DMS53 treated with DMSO at 0.1 percent for 48 hours (cell line): ENCODE measurements around the gene PLB1.

ENCODE experiments used
- DNase-seq: peaks from one replicate; lab custom pipeline; 2025; ENCODE audit not compliant: unreplicated experiment; lab: John Stamatoyannopoulos, UW

PLB1 gene

GRCh38 chr2:28495551-28496250 lies at the start of gene PLB1:
TSS of gene PLB1 (plus strand) at chr2:28496060. CDS start at chr2:28496115, 55 bp downstream.
- no peak for DNase-seq

GRCh38 chr2:28446531-28446930 lies 49.3 kb upstream of the PLB1 start:
- no peak for DNase-seq

GRCh38 chr2:28447086-28447485 lies 48.8 kb upstream of the PLB1 start:
- no peak for DNase-seq

- DNase-seq = no peak
These were observed 47.7 kb upstream of the PLB1 start for GRCh38 chr2:28447943-28448792.

DNA sequence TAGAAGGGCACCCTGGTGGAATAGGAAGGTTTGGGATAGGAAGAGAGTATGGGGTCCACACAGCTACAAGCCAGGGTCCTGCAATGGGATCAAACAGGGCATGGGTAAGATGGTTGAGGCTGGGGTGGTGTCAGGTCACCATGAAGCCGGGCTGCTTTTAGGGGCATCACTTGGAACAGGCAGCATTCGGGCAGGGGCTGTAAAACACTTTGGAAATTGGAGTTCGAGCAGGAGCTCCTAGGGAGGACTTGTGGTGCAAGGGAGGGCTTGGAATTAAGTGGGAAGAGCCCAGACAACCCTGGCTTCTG lies 47.1 kb upstream of the PLB1 start:
- no peak for DNase-seq

DNA sequence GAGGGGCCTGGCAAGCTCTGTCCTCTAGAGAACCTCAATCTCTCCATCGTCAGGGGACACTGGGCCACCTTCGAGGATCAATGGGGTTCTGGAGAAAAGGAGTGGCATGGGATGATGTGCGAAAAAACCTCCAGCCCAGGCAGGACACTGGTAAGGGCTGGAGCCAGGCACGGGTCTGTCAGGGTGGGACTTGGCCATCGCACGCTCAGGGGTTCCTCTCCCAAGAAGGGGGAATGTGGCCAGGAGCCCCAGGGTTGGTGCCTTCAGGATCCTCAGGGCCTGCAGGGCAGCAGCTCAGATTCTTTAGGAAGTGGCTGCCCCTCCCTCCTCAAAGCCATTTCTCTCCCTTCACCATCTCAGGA lies 46.8 kb upstream of the PLB1 start:
- no peak for DNase-seq

DNA sequence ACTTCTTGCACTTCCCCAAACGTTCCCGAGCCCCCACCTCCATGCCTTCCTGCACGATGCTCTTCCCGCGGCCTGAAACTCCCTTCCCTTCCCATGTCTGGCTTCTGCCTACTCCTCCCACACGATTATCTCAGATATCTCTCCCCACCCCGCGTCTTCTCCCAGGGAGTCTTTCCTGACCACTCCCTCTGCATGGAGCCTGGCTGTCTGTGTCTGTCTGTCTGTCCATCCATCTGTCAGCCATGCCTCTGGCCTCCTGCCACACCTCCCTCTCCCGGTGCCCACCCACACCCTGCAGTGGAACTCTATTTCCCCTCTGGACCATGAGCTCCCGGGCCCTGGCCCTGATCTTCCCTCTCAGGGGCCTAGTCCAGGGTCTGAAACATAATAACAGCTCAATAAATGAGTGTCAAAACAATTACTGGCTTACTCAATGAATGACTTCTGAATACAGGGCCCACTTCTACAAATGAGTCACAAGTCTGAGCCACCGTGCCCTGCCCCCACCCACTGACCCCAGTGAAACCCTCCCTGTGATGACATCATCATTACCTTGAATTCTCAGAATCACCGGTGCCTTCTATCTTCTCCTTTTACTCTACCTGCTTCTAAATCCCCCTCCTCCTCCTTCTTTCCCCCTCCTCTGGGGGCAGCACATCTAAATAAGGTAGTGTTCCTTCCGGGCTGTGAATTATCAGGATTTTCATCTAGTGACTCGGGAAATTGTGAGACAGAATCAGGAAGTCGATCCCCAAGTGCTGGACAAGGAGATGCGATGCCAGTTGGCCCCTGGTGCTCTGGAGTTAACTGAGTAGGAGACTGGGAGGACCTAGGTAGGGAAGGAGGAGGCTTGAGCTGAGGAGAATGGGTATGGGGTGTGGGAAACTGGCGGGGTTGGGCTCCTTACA lies 46.1 kb upstream of the PLB1 start:
- no peak for DNase-seq

- no peak for DNase-seq
These were observed 44.8 kb upstream of the PLB1 start for GRCh38 chr2:28450901-28451565.

GRCh38 chr2:28451793-28452533 lies 43.9 kb upstream of the PLB1 start:
- no peak for DNase-seq

DNA sequence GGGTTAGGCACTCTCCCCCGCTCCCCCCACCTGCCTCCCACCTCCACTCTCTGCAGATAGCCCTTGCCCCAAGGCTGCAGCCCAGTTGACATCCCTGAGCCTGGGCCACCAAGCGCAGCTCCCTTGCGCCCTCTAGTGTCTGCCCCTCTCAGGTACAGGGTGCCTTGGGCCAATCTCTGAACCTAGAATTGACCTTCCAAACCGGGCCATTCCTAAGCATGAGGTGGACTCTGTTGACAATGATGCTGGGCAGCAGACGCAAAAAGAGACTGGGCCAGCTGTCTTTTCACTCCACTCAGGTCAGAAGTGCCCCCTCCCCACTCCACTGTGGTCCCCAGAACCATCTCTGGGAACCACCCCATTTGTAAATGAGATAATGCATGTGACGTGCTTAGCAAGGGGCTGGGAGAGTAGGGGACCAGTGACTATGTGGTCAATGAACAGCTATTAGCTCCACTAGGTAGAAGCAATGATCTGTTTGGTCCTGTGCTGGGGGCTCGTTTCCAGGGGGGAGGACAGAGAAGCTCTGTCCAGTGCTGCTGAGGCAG lies 43.3 kb upstream of the PLB1 start:
- no peak for DNase-seq

- no peak for DNase-seq
These were observed 42.5 kb upstream of the PLB1 start for GRCh38 chr2:28453396-28453795.

GRCh38 chr2:28454016-28454930 lies 41.6 kb upstream of the PLB1 start:
- no peak for DNase-seq

- no peak for DNase-seq
These were observed 38.6 kb upstream of the PLB1 start for GRCh38 chr2:28457237-28457636.

DNA sequence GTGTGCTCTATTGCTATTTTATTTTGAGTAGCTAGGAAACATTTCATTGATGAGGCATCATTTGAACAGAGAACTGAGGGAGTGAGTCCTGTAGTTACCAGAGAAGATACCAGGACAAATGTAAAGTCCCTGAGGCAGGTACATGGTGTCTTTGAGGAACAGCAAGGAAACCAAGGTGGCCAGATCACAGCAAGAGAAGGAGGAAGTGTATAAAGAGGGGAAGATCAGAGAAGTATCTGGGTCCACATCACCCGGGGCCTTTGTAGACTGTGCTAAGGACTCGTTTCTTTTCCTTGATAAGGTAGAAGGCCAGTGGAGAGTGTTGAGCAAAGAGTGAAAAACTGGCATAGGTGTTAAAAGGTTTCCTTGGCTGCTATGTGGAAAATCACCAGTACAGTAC lies 34.8 kb upstream of the PLB1 start:
- no peak for DNase-seq

DNA sequence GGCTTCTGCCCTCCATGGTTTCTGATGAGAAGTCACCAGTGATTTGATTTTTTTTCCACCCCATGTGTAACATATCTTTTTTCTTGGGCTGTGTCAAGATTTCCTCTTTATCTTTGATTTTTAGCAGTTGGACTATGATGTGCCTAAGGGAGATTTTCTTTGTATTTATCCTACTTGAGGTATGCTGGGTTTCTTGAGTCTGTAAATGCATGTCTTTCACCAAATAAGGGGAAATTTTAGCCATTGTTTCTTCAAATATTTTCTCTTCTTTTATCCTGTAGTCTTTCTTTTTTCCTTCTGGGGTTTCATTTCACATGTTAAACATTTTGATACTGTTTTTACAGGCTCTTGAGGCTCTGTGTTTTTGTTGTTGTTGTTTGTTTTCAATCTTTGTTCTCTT lies 33.7 kb upstream of the PLB1 start:
- DNase-seq = no peak

DNA sequence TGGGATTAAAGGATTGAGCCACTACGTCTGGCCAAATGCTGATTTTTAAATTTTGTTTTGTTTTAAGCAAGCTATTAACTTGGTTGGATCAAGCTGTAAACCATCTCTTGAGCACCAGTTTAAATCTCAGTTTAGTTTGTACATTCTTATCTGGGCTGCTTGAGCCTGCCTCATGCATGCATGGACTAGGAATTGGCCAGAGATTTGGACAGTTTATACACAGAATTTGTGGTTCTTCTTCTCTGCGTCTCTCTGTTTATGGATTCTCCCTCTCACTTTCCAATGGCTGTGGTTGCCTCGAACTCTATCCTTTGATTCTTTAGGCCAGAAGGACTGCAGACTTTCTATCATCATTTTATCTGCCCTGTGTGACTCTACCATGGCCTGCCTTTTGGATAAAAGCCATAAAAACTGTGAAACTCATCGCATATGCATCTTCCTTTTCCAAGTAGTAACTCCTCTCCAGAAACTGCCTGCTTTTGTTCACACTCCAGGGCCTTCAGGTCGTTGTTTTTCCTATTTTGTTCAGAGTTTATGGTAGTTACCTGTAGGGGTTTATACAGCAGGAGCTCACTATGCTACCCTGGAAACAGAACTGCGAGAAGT lies 32.5 kb upstream of the PLB1 start:
- DNase-seq = no peak

GRCh38 chr2:28463893-28464292 lies 32.0 kb upstream of the PLB1 start:
- no peak for DNase-seq

DNA sequence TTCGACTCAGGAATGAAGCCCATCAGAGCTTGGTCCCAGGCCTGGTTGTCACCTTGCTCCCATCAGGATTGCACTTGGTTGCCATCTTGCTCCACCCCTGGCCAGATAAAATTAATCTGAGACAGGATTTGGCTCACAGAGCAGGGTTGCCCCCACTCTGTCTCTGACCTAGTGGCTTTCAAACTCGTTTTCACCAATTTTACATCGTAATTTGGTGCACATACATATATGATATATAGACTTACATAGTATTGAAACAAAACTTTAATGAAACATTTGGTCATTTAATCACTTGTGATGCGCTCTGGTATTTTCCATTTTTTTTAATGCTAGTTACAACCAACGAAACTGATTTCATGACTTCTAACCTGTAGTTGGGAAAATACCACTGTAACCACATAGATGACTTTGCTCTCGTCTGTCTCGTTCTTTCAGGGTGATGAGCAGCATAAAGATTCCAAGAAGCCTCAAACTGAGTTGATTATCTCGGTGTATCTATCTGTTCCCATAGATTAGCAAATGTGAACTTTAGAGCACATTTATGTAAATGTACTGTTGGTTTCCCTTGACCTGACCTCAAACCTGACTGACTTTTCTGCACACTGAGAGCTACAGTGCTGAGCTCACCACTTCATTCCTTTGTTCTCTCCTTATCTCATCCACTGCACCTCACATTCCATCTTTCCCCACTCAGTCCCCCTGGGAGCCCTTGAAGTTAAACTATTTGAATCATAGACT lies 30.5 kb upstream of the PLB1 start:
- no peak for DNase-seq
